GM18520 (cell line): ENCODE results near the gene FARP1.

Experiments
- ATAC-seq: cut with Tn5 transposase; IDR thresholded peaks from one replicate; pipeline ENCODE4 v1.9.1; 2021; ENCODE audit not compliant: unreplicated experiment

FARP1 gene, protein sequence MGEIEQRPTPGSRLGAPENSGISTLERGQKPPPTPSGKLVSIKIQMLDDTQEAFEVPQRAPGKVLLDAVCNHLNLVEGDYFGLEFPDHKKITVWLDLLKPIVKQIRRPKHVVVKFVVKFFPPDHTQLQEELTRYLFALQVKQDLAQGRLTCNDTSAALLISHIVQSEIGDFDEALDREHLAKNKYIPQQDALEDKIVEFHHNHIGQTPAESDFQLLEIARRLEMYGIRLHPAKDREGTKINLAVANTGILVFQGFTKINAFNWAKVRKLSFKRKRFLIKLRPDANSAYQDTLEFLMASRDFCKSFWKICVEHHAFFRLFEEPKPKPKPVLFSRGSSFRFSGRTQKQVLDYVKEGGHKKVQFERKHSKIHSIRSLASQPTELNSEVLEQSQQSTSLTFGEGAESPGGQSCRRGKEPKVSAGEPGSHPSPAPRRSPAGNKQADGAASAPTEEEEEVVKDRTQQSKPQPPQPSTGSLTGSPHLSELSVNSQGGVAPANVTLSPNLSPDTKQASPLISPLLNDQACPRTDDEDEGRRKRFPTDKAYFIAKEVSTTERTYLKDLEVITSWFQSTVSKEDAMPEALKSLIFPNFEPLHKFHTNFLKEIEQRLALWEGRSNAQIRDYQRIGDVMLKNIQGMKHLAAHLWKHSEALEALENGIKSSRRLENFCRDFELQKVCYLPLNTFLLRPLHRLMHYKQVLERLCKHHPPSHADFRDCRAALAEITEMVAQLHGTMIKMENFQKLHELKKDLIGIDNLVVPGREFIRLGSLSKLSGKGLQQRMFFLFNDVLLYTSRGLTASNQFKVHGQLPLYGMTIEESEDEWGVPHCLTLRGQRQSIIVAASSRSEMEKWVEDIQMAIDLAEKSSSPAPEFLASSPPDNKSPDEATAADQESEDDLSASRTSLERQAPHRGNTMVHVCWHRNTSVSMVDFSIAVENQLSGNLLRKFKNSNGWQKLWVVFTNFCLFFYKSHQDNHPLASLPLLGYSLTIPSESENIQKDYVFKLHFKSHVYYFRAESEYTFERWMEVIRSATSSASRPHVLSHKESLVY

GRCh38 chr13:98142380-98143156, at the start of gene FARP1:
FARP1 (plus strand) TSS chr13:98143094; CDS start chr13:98213243, 70,149 bp downstream.
- no peak for ATAC-seq

DNA sequence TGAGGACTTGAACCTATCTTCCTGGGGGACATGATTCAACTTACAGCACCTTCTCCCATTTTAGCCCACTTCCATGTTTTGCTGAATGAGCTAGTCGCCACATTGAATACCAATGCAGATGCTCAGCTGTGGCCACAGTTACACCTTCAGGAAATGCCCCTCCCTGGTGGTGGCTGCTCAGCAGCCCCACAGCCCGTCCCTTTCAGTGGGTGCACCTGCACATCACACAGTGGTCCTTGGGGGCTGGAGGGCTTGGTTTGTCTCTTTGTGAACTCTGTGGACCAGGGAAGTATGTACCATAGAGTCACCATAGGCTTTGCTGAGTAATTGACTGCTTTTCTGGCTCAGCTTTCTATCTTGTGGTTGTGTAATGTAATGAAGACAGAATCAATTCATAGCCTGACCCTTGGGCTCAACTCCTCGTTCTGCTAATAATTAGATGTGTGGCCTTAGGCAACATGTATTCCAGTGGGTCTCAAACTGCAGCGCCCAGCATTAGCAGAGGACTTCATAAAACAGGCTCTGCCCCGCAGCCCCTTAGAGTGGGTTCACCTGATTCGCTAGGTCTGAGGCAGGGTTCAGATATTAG, 48.1 kb upstream of the FARP1 start:
- no peak for ATAC-seq

DNA sequence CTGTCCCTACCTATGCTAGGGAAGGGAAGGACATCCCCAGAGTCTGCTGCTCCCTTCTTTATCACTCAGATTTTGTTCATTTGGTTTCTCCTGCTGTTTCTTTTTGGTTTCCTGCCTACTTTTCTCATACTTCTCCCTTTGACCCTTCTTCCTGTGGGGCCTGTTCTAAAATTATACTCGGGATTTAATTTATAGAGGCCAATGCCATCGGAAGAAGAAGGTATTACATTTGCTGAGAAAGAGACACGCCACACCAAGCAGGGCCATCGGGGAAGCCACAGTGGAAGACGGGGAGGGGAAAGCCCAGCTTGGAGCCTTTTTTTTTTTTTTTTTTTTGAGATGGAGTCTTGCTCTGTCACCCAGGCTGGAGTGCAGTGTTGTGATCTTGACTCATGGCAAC, 46.8 kb upstream of the FARP1 start:
- no peak for ATAC-seq

GRCh38 chr13:98097749-98098148, 45.1 kb upstream of the FARP1 start:
- no peak for ATAC-seq

DNA sequence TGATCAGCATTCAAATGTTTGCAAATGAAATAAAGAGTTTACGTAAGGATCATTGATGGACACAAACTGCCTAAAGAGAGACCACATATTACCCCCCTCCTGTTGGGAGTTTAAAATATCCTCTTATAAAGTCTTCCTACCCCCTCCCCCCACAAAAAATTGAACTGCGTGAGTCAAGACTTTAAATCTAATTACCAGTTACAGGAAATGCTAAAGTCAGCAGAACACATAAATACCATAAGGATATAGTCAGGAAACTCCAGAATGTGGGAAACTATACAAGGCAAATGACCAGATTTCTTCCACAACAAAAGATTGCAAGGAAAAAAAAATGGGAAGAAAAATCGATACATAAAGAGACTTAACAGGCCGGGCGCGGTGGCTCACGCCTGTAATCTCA, 44.4 kb upstream of the FARP1 start:
- no peak for ATAC-seq

GRCh38 chr13:98099627-98100026, 43.3 kb upstream of the FARP1 start:
- ATAC-seq, result no peak

- no peak for ATAC-seq
Observed at GRCh38 chr13:98100481-98100880, 42.4 kb upstream of the FARP1 start.

DNA sequence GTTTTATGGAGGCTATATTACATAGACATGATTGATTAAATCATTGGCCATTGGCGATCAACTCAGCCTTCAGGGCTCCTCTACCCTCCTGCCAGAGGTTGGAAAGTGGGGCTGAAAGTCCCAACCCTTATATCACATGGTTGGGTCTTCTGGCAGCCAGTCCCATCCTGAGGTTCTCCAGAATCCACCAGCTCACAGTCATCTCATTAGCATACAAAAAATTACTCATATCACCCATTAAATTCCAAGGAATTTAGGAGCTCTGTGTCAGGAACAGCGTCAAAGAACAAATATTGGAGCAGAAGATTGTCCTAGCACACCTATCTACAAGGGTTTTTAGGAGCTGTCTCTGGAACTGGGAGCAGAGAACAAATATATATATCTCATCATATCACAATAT, 39.4 kb upstream of the FARP1 start:
- ATAC-seq, result no peak

- ATAC-seq, result no peak
Observed at GRCh38 chr13:98103942-98104880, 38.7 kb upstream of the FARP1 start.

- ATAC-seq, result no peak
Observed at GRCh38 chr13:98105929-98106336, 37.0 kb upstream of the FARP1 start.

GRCh38 chr13:98108341-98108740, 34.6 kb upstream of the FARP1 start:
- no peak for ATAC-seq

DNA sequence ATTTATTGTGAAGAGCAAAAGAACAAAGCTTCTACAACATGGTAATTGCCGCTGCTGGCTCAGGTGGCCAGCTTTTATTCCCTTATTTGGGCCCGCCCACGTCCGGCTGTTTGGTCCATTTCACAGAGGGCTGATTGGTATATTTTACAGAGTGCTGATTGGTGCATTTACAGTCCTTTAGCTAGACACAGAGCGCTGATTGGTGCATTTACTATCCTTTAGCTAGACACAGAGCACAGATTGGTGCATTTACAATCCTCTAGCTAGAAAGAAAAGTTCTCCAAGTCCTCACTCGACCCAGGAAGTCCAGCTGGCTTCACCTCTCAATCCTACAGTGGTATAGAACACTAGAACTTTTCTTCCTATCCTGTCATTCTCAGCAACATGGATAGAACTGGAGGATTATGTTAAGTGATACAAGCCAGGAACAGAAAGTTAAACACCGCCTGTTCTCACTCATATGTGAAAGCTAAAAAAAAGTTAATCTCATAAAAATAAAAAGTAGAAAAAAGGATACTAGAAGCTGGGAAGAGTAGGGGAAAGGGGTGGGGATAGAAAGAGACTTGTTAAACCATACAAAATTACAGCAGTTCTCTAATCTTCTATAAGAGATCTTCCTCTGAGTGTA, 33.6 kb upstream of the FARP1 start:
- ATAC-seq, result no peak

DNA sequence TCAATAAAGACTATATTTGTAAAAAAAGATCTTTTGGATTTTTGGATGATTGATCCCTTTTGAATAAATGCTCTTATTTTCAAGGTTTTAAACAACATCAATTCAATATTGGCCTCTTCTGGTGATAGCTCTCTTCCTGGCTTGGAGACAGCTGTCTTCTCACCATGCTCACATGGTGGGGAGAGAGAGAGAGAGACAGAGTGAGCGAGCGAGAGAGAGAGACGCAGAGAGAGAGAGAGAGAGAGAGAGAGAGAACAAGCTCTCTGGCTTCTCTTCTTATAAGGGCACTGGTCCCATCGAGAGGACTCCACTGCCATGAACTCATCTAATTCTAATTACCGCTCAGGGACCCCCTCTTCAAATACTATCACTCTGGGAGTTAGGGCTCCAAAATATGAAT, 32.1 kb upstream of the FARP1 start:
- ATAC-seq, result no peak

DNA sequence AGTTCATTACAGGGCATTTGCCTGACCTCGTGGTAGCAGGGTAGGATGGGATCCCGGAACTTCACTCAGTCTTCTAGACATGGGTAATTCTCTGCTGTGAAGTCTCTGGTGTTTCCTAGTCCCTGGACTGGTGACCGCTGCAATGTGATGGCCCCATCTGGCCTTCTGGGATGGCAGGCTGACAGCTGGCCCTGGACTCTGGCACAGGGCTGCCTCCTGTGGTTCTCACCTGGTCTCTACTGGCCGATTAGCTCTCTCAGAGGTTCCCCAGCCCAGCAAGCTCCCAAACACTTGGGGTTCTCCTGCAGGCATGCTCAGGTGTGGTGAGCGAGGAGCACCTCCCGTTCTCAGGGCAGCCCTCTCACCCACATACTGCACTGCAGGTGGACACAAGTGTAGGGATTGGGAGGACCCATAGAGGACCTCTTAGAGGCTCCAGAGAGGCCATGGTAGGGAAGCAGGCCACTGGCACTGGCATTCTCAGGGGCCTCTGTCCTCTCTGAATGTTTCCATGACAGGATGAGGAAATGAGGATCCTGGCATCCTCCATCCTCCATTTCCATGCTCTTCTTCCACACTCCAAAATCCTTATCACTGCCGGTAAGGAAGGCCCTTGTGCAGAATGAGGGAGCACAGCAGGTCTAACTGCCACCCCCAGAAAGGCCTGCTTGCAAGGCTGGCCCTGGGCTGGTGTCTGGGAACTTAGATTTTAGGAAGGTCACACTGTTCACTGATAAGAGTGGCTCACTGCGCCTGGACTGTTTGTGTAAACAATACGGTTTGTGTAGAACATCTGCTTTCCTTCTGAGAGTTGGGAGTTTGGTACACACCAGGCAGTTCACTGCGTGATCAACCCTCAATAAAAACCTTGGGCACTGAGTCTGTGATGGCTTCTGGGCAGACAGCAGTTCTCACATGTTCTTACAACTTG, 31.5 kb upstream of the FARP1 start:
- ATAC-seq, result no peak

- ATAC-seq, result no peak
Observed at GRCh38 chr13:98112456-98112855, 30.4 kb upstream of the FARP1 start.

GRCh38 chr13:98118865-98119264, 24.0 kb upstream of the FARP1 start:
- ATAC-seq, result no peak

GRCh38 chr13:98123176-98123575, 19.7 kb upstream of the FARP1 start:
- ATAC-seq, result no peak
